T-cell (primary cell): ENCODE data around the gene FRYL. TPM values are rescaled to one million over a fixed set of nuclear protein-coding genes. Genes with fewer than 3 reads are reported as not detected.
"Not testable (repeated sequence)": the region's sequence is repeated elsewhere in the genome, so short reads cannot be mapped to it uniquely, and the experiment has no call there.

Source experiments
- ATAC-seq, 4 experiments: fragments of 200-7000 bp in 3 of 4; fragments of 150-1000 bp in 1 of 4; cut with Tn5 transposase; replicated peaks in 1 of 4; 1 replicate in 3 of 4; 2 replicates in 1 of 4; pipeline ENCODE4 v1.10.0; 2021; ENCODE audit warnings: moderate library complexity in 3 of 4, mild to moderate bottlenecking in 2 of 4, moderate number of reproducible peaks in 1 of 4
- CTCF ChIA-PET, 2 donors: fragments of 300-600 bp; sonication (Branson Sonifier 250); formaldehyde crosslinking; loops; one replicate each; lab custom pipeline; 2022; ENCODE audit warnings: antibody characterized with exemption in 2 of 2; lab: Charles Lee
- POLR2A ChIA-PET, 2 donors: fragments of 300-600 bp; sonication (Branson Sonifier 250); formaldehyde crosslinking; loops; one replicate each; lab custom pipeline; 2022; ENCODE audit warnings: antibody characterized with exemption in 2 of 2; lab: Charles Lee
- DNase-seq, 35 experiments: peaks; one replicate each; pipeline versions ENCODE4 v3.0.0 to v3.0.0-alpha.2; 2013 to 2023
- H3K27ac ChIP-seq: one replicate; pipeline ENCODE4 v1.5.1; 2013; ENCODE audit warnings: low read length
- H3K27me3 ChIP-seq, 2 experiments: replicated peaks in 1 of 2; 1 replicate in 1 of 2; 2 replicates in 1 of 2; pipeline versions ENCODE4 v1.6.1 to v1.7.0; 2013; ENCODE audit warnings: low read length in 1 of 2, mixed read lengths in 1 of 2; ENCODE audit not compliant: control insufficient read depth in 2 of 2, insufficient read depth in 2 of 2; ENCODE audit errors: extremely low read depth in 1 of 2
- H3K36me3 ChIP-seq, 2 donors: 1 replicate in 1 of 2; 2 replicates in 1 of 2; pipeline versions ENCODE4 v1.6.1 to v1.7.0; 2013; ENCODE audit warnings: low read length in 1 of 2; ENCODE audit not compliant: control insufficient read depth in 2 of 2, insufficient read depth in 1 of 2; ENCODE audit errors: extremely low read depth in 1 of 2
- H3K4me1 ChIP-seq, 2 experiments: 1 replicate in 1 of 2; 2 replicates in 1 of 2; pipeline versions ENCODE4 v1.6.1 to v1.7.0; 2013; ENCODE audit warnings: low read length in 2 of 2, mixed read lengths in 1 of 2; ENCODE audit not compliant: insufficient read depth in 2 of 2, control insufficient read depth in 1 of 2; ENCODE audit errors: extremely low read depth in 1 of 2
- H3K4me3 ChIP-seq, 2 donors: 1 replicate in 1 of 2; 2 replicates in 1 of 2; pipeline versions ENCODE4 v1.5.1 to v1.7.0; 2013; ENCODE audit warnings: mild to moderate bottlenecking in 2 of 2, low read length in 1 of 2, moderate library complexity in 1 of 2; ENCODE audit not compliant: control insufficient read depth in 1 of 2; ENCODE audit errors: extremely low read depth in 1 of 2
- H3K9me3 ChIP-seq: 2 replicates; pipeline ENCODE4 v1.7.0; 2013
- H3K27ac Mint-ChIP-seq, 2 donors: one replicate each; pipeline ENCODE4 v1.8.0; 2020 to 2021; ENCODE audit warnings: mild to moderate bottlenecking in 2 of 2, mixed read lengths in 2 of 2
- H3K27me3 Mint-ChIP-seq, 2 donors: one replicate each; pipeline ENCODE4 v1.8.0; 2021 to 2022; ENCODE audit warnings: mixed read lengths in 2 of 2
- H3K36me3 Mint-ChIP-seq: one replicate; pipeline ENCODE4 v1.8.0; 2021; ENCODE audit warnings: mixed read lengths
- H3K4me1 Mint-ChIP-seq, 3 donors: one replicate each; pipeline ENCODE4 v1.8.0; 2020 to 2022; ENCODE audit warnings: mixed read lengths in 3 of 3, mild to moderate bottlenecking in 1 of 3
- H3K4me3 Mint-ChIP-seq, 3 donors: one replicate each; pipeline ENCODE4 v1.8.0; 2020 to 2022; ENCODE audit warnings: mild to moderate bottlenecking in 3 of 3, mixed read lengths in 3 of 3, moderate library complexity in 3 of 3
- H3K9me3 Mint-ChIP-seq, 3 donors: one replicate each; pipeline ENCODE4 v1.8.0; 2020 to 2022; ENCODE audit warnings: mixed read lengths in 3 of 3
- WGBS: methylation state at CpG from one replicate; pipeline ENCODE4 v1.1.5; 2013; ENCODE audit warnings: missing lambda C conversion rate; ENCODE audit not compliant: insufficient coverage; 5-methylcytosine and 5-hydroxymethylcytosine counted together
- total RNA-seq, 35 experiments: library from RNA in 6 of 35; stranded (reverse) in 6 of 35; fragments of 120-200 nt in 1 of 35; gene quantifications; one replicate each; pipeline versions ENCODE4 v1.2.1 to v1.2.4 and lab custom pipeline; 2013 to 2026

The FRYL gene
- total RNA-seq, 5 donors from 2014 or later (not counting 1 experiment from before 2014, with no cell fraction given) = 86.3 to 143 (median 111) TPM

DNA sequence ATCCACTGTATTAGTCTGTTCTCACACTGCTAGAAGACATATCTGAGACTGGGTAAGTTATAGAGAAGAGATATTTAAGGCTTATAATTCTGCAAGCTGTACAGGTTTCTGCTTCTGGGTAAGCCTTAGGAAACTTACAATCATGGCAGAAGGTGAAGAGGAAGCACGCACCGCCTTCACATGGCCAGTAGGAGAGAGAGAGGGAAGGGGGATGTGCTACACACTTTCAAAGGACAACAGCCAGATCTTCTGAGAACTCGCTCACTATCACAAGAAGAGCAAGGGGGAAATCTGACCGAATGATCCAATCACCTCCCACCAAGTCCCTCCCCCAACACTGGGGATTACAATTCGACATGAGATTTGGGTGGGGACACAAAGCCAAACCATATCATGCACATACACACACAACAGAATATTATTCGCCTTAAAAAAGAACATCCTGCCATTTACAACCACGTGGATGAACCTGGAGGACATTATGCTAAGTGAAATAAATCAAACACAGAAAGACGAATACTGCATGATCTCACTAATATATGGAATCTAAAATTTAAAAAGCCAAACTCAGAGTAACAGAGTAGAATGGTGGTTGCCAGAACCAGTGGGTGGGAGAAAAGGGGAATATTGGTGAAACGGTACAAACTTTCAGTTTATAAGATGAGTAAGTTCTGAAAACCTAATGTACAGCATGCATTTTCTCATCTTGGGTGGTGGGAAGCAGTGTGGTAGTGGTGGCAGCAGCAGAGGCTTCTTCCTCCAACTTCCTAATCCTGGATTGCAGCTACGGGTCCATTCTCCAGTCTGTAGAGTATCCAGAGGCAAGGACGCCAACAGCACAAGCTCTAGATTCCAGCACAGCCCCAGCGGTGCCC is 12.8 kb downstream of the FRYL start:
- Histone ChIP-seq H3K9me3 (no peaks in the 10 kb centered on the region), H3K4me3 (no peak overlapping the region), H3K36me3 (no peaks in the 10 kb centered on the region), H3K27ac (no peak overlapping the region), H3K27me3 (no peaks in the 10 kb centered on the region), H3K4me1 (peaks cover 2 to 22% of the 10 kb centered on the region in 2 experiments)
- ChIA-PET POLR2A (no interaction called here), CTCF (no interaction called here)
- H3K36me3 Mint-ChIP-seq = peaks cover 19% of the 10 kb centered on the region
- peak overlapping the region in 1 of 3 donors; percentile 44 for H3K4me3 Mint-ChIP-seq
- no peaks in the 10 kb centered on the region for H3K9me3 Mint-ChIP-seq
- no peaks in the 10 kb centered on the region for H3K27me3 Mint-ChIP-seq
- H3K27ac Mint-ChIP-seq = no peak overlapping the region
- peaks cover 68 to 75% (median 75%) of the 10 kb centered on the region in 3 donors for H3K4me1 Mint-ChIP-seq
- DNase-seq = no peak
- no peak for ATAC-seq
- 72% methylated on average over 4 of the region's 12 CpGs for WGBS

DNA sequence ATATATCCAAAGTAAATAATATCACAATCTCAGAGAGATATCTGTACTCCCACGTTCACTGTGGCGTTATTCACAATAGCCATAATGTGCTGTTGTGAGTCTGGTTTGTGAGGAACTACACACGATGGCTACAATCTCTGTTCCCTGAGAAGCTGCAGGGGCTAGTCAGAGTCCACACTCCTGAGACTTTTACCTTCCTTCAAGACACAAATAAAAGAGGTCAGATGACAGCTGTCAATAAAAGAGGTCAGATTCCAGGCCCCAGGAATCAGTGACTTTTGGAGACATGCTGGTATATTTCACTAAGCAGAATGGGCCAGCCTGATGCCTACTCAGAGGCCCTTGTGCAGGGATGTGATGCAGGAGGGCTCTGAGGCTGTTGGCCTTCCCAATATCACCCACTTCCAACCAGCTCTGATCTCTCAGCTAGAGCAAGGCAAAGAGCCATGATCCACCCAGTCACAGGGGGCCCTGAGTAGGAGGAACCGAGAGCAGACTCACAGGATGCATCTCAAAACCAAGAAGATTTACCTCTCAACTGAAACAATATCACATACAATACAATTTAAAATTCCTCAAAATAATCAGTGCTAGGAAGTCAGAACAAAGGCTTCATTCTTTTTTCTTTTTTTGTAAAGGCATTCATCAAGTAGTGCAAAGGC is 13.8 kb downstream of the FRYL start:
- H3K27ac Mint-ChIP-seq = no peak overlapping the region
- peaks cover 67 to 75% (median 75%) of the 10 kb centered on the region in 3 donors for H3K4me1 Mint-ChIP-seq
- ChIA-PET POLR2A (no interaction called here), CTCF (no interaction called here)
- no peaks in the 10 kb centered on the region for H3K27me3 Mint-ChIP-seq
- Histone ChIP-seq H3K9me3 (no peaks in the 10 kb centered on the region), H3K4me3 (no peak overlapping the region), H3K27ac (no peak overlapping the region), H3K4me1 (peaks cover 2 to 20% of the 10 kb centered on the region in 2 experiments), H3K36me3 (no peaks in the 10 kb centered on the region), H3K27me3 (no peaks in the 10 kb centered on the region)
- ATAC-seq = peak in 1 of 4 experiments; percentile 20
- peaks cover 24% of the 10 kb centered on the region for H3K36me3 Mint-ChIP-seq
- H3K4me3 Mint-ChIP-seq = peak overlapping the region in 2 of 3 donors; percentile 28 to 41
- no peak for DNase-seq
- no peaks in the 10 kb centered on the region for H3K9me3 Mint-ChIP-seq
- WGBS = 80% methylated on average over 1 of the region's 4 CpGs

DNA sequence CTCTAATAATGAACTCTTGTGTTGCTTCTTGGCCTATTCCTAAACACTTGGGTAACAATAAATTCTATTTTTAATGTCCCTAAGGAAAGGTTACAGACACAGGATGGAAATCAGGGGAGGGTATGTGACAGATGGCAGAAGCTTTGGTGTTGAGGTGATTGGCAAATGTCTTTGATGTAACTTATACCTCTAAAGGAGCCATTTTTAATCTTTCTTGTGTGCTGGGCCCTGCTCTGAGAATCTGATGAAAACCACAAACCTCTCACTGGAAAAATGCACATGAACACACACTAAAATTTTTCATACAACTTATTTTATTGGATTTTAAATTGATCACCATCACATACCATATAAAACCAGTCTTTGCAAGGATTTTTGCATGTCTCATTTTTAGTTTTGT is 17.7 kb downstream of the FRYL start:
- H3K4me1 ChIP-seq = peaks cover 2 to 11% of the 10 kb centered on the region in 2 experiments
- ATAC-seq (no peak), DNase-seq (no peak)
- H3K4me3 ChIP-seq = no peak overlapping the region
- Mint-ChIP-seq H3K36me3 (peaks cover 21% of the 10 kb centered on the region), H3K9me3 (no peaks in the 10 kb centered on the region), H3K4me3 (no peak overlapping the region), H3K27me3 (no peaks in the 10 kb centered on the region), H3K27ac (no peak overlapping the region), H3K4me1 (peaks cover 58 to 60% (median 58%) of the 10 kb centered on the region in 3 donors)
- no peaks in the 10 kb centered on the region for H3K27me3 ChIP-seq
- ChIA-PET CTCF (no interaction called here), POLR2A (interaction anchor here in 1 of 2 donors (0.7 kb wide), 1 partner anchor 21 kb away, joined by 9 read pairs; no protein-coding TSS in a partner anchor)
- peaks cover 0 to 5% of the 10 kb centered on the region in 2 donors for H3K36me3 ChIP-seq
- no peak overlapping the region for H3K27ac ChIP-seq
- H3K9me3 ChIP-seq = no peaks in the 10 kb centered on the region

DNA sequence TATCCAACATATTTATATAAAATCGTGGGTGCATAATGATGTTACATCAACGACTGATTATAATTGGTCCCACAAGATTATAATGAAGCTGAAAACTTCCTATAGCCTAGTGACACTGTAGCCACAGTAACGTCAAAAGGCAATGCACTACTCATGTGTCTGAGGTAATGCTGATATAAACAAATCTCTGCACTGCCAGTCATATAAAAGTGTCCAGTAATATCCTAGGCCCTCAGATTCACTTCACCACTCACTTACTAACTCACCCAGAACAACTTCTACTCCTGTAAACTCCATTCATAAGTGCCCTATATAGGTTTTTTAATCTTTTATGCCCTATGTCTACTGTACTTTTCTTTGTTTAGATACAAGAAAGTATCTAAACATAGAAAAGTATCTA is 18.8 kb downstream of the FRYL start:
- Histone ChIP-seq H3K36me3 (peaks cover 0 to 5% of the 10 kb centered on the region in 2 donors), H3K4me1 (peaks cover 2 to 6% of the 10 kb centered on the region in 2 experiments), H3K27ac (no peak overlapping the region), H3K4me3 (no peak overlapping the region), H3K27me3 (no peaks in the 10 kb centered on the region), H3K9me3 (no peaks in the 10 kb centered on the region)
- Mint-ChIP-seq H3K9me3 (no peaks in the 10 kb centered on the region), H3K4me3 (no peak overlapping the region), H3K36me3 (peaks cover 21% of the 10 kb centered on the region), H3K4me1 (peaks cover 58 to 60% (median 58%) of the 10 kb centered on the region in 3 donors), H3K27me3 (no peaks in the 10 kb centered on the region), H3K27ac (no peak overlapping the region)
- DNase-seq (no peak), ATAC-seq (no peak)
- 100% methylated on average over 1 of the region's 3 CpGs for WGBS
- POLR2A ChIA-PET = no interaction called here
- CTCF ChIA-PET = no interaction called here

DNA sequence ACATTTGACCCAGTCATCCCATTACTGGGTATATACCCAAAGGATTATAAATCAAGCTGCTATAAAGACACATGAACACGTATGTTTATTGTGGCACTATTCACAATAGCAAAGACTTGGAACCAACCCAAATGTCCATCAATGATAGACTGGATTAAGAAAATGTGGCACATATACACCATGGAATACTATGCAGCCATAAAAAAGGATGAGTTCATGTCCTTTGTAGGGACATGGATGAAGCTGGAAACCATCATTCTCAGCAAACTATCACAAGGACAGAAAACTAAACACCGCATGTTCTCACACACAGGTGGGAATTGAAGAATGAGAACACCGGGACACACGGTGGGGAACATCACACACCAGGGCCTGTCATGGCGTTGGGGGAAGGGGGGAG is 21.4 kb downstream of the FRYL start:
- H3K27me3 Mint-ChIP-seq, POLR2A ChIA-PET, H3K4me1 ChIP-seq, H3K4me3 ChIP-seq, H3K36me3 ChIP-seq, H3K9me3 ChIP-seq, H3K4me3 Mint-ChIP-seq, H3K9me3 Mint-ChIP-seq, ATAC-seq, CTCF ChIA-PET, H3K27ac ChIP-seq, DNase-seq, H3K27ac Mint-ChIP-seq, H3K27me3 ChIP-seq: not testable (repeated sequence)
- H3K36me3 Mint-ChIP-seq = peaks cover 26% of the 10 kb centered on the region
- peaks cover 60 to 61% (median 61%) of the 10 kb centered on the region in 3 donors for H3K4me1 Mint-ChIP-seq
- WGBS = no CpG with 5 or more reads among the region's 5 CpGs

DNA sequence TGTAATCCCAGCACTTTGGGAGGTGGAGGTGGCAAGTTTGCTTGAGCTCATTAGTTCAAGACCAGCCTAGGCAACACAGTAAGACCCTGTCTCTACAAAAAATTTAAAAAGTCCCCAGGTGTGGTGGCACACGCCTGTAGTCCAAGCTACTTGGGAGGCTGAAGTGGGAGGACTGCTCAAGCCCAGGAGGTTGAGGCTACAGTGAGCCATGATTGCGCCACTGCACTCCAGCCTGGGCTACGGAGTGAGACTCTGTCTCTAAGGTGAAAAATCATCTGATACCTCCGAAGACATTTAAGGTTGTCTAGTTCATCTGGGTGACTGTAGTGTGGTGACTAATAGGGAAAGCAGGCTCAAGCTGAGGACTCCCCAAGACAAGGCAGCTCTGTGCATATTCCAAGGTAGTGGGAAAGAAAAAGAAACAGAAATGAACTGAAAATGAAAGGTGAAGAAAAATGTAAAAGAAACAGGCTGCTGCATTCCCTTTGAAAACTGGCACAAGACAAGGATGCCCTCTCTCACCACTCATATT is 23.3 kb downstream of the FRYL start:
- Histone ChIP-seq H3K4me3 (no peak overlapping the region), H3K27me3 (no peaks in the 10 kb centered on the region), H3K36me3 (peaks cover 0 to 5% of the 10 kb centered on the region in 2 donors), H3K4me1 (peaks cover 3 to 6% of the 10 kb centered on the region in 2 experiments), H3K9me3 (no peaks in the 10 kb centered on the region), H3K27ac (no peak overlapping the region)
- no peak for ATAC-seq
- H3K4me1 Mint-ChIP-seq = peaks cover 64 to 72% (median 70%) of the 10 kb centered on the region in 3 donors
- POLR2A ChIA-PET = no interaction called here
- no peaks in the 10 kb centered on the region for H3K27me3 Mint-ChIP-seq
- peaks cover 23% of the 10 kb centered on the region for H3K36me3 Mint-ChIP-seq
- peaks cover 0 to 3% (median 3%) of the 10 kb centered on the region in 3 donors for H3K9me3 Mint-ChIP-seq
- CTCF ChIA-PET = no interaction called here
- WGBS = 97% methylated on average over 3 of the region's 4 CpGs
- peak overlapping the region in 1 of 3 donors; percentile 28 for H3K4me3 Mint-ChIP-seq
- no peak for DNase-seq
- H3K27ac Mint-ChIP-seq = peak overlapping the region in 1 of 2 donors; percentile 39
